NCI-H446 (cell line): ENCODE results near the gene STYXL2.

Experiments used
- DNase-seq, 2 experiments: peaks; one replicate each; lab custom pipeline; 2025; lab: John Stamatoyannopoulos, UW

The STYXL2 gene

GRCh38 chr1:167136191-167136614 is 42.3 kb downstream of the STYXL2 start:
- DNase-seq, result peak in 1 of 2 experiments; percentile 13

GRCh38 chr1:167136806-167137205 is 42.9 kb downstream of the STYXL2 start:
- no peak for DNase-seq

- DNase-seq, result no peak
These were observed 43.5 kb downstream of the STYXL2 start for GRCh38 chr1:167137332-167137781.

GRCh38 chr1:167137793-167138510 is 44.1 kb downstream of the STYXL2 start:
- DNase-seq, result no peak

- no peak for DNase-seq
These were observed 44.8 kb downstream of the STYXL2 start for GRCh38 chr1:167138703-167139102.

- DNase-seq, result no peak
These were observed 48.1 kb downstream of the STYXL2 start for GRCh38 chr1:167141963-167142362.
